ENCODE measurements around the gene ATP6V0D1.

The ATP6V0D1 gene

GRCh38 chr16:67407176-67407787, 73.7 kb downstream of the ATP6V0D1 start:
- 93% methylated on average over 7 of the region's 7 CpGs for WGBS, 2 experiments
- Histone ChIP-seq H3K27ac (ENCODE audit: insufficient read depth, low read depth, low read length, poor library complexity, severe bottlenecking) (no peak overlapping the region), H3K9me3 (ENCODE audit: control insufficient read depth, low read length) (no peaks in the 10 kb centered on the region), H3K4me3 (ENCODE audit: insufficient read depth, low read depth, low read length) (no peak overlapping the region), H3K4me1 (ENCODE audit: control insufficient read depth, insufficient read depth, low read length) (peaks cover 10% of the 10 kb centered on the region), H3K36me3 (ENCODE audit: control insufficient read depth, insufficient read depth, low read length) (no peaks in the 10 kb centered on the region), H3K27me3 (ENCODE audit: control insufficient read depth, insufficient read depth, low read length, poor library complexity, severe bottlenecking) (no peaks in the 10 kb centered on the region)

DNA sequence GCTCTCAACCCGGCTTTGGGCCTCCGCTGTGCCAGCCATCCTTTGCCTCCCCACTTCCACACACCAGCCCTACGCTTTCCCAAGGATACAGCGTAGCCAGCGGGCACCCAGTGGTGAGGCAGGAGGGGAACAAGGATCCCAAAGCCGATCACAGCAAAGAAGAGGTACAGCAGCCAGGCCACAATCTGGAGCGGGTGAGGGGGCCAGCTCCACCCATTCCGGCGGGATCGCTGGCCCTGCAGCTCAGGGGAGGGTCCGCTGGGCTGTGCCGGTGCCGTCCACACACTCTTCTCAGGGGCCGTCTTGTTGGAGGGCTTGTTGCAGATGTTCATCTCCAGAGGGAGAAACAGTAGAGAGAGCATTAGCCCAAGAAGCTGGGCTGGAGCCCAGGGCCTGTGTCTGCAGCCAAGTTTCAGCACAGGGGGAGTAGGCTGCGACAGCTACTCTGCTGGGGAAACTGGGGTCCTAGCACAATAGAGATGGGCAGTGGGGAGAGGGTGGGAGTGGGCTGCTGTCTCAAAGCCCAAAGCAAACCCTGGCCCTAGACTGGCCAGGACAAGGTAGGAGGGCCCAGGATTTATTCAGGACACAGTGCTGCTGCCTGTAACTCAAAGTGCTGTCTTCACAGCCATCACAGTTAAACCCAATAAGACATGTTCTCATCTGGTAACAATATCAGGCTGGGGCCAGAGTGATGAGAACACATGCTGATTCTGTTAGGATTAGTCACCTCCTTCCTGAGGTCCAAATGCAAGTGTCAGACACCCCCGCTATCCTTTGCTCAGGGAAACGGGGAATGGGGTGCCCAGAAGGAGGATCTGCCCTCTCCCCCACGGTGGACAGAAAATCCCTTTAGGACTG, 74.6 kb downstream of the ATP6V0D1 start:
- 87% methylated on average over 18 of the region's 18 CpGs for WGBS, 2 experiments

DNA sequence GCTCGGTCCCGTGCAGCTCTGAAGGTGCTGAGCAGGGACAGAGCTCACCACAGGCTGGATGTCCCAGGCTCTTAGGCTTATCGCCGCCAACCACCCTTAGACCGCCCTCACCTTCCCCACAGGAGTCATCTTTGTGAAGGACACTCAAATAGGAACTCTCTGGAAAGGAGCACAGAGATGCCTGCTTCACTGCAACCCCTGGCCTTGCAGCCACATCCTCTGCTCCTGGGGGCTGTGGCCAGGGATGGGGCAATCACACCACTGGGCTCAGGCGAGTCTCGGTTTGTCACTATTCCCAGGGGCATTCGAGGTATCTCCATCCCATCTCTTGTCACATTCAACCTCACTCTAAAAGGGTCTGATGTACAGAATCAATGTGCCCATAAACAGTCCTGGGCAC, 75.6 kb downstream of the ATP6V0D1 start:
- WGBS, 2 experiments: 90 to 95% methylated on average over 8 of the region's 8 CpGs
- Histone ChIP-seq H3K4me1 (ENCODE audit: control insufficient read depth, insufficient read depth, low read length) (peaks cover 14% of the 10 kb centered on the region), H3K9me3 (ENCODE audit: control insufficient read depth, low read length) (no peaks in the 10 kb centered on the region), H3K4me3 (ENCODE audit: insufficient read depth, low read depth, low read length) (no peak overlapping the region), H3K27ac (ENCODE audit: insufficient read depth, low read depth, low read length, poor library complexity, severe bottlenecking) (no peak overlapping the region), H3K36me3 (ENCODE audit: control insufficient read depth, insufficient read depth, low read length) (no peaks in the 10 kb centered on the region), H3K27me3 (ENCODE audit: control insufficient read depth, insufficient read depth, low read length, poor library complexity, severe bottlenecking) (no peaks in the 10 kb centered on the region)

More for the DNA sequence above, 74.6 kb downstream of the ATP6V0D1 start:
- Histone ChIP-seq H3K4me3 (ENCODE audit: insufficient read depth, low read depth, low read length) (no peak overlapping the region), H3K27ac (ENCODE audit: insufficient read depth, low read depth, low read length, poor library complexity, severe bottlenecking) (no peak overlapping the region), H3K4me1 (ENCODE audit: control insufficient read depth, insufficient read depth, low read length) (peaks cover 14% of the 10 kb centered on the region), H3K9me3 (ENCODE audit: control insufficient read depth, low read length) (no peaks in the 10 kb centered on the region), H3K27me3 (ENCODE audit: control insufficient read depth, insufficient read depth, low read length, poor library complexity, severe bottlenecking) (no peaks in the 10 kb centered on the region), H3K36me3 (ENCODE audit: control insufficient read depth, insufficient read depth, low read length) (no peaks in the 10 kb centered on the region)

GRCh38 chr16:67404740-67405226, 76.2 kb downstream of the ATP6V0D1 start:
- peaks cover 14% of the 10 kb centered on the region for H3K4me1 ChIP-seq (ENCODE audit: control insufficient read depth, insufficient read depth, low read length)
- 94 to 96% methylated on average over 5 of the region's 5 CpGs for WGBS, 2 experiments
- H3K9me3 ChIP-seq (ENCODE audit: control insufficient read depth, low read length): no peaks in the 10 kb centered on the region
- H3K27ac ChIP-seq (ENCODE audit: insufficient read depth, low read depth, low read length, poor library complexity, severe bottlenecking): no peak overlapping the region
- H3K4me3 ChIP-seq (ENCODE audit: insufficient read depth, low read depth, low read length): no peak overlapping the region
- no peaks in the 10 kb centered on the region for H3K36me3 ChIP-seq (ENCODE audit: control insufficient read depth, insufficient read depth, low read length)
- no peaks in the 10 kb centered on the region for H3K27me3 ChIP-seq (ENCODE audit: control insufficient read depth, insufficient read depth, low read length, poor library complexity, severe bottlenecking)

- no peaks in the 10 kb centered on the region for H3K9me3 ChIP-seq (ENCODE audit: control insufficient read depth, low read length)
- no peak overlapping the region for H3K27ac ChIP-seq (ENCODE audit: insufficient read depth, low read depth, low read length, poor library complexity, severe bottlenecking)
- no peaks in the 10 kb centered on the region for H3K36me3 ChIP-seq (ENCODE audit: control insufficient read depth, insufficient read depth, low read length)
- WGBS, 2 experiments: 92 to 93% methylated on average over 12 of the region's 12 CpGs
- no peaks in the 10 kb centered on the region for H3K27me3 ChIP-seq (ENCODE audit: control insufficient read depth, insufficient read depth, low read length, poor library complexity, severe bottlenecking)
- no peak overlapping the region for H3K4me3 ChIP-seq (ENCODE audit: insufficient read depth, low read depth, low read length)
- peaks cover 14% of the 10 kb centered on the region for H3K4me1 ChIP-seq (ENCODE audit: control insufficient read depth, insufficient read depth, low read length)
Measured at GRCh38 chr16:67403976-67404555, 76.9 kb downstream of the ATP6V0D1 start.

GRCh38 chr16:67400901-67401300, 80.1 kb downstream of the ATP6V0D1 start:
- peaks cover 30% of the 10 kb centered on the region for H3K4me1 ChIP-seq (ENCODE audit: control insufficient read depth, insufficient read depth, low read length)
- no peak overlapping the region for H3K27ac ChIP-seq (ENCODE audit: insufficient read depth, low read depth, low read length, poor library complexity, severe bottlenecking)
- H3K27me3 ChIP-seq (ENCODE audit: control insufficient read depth, insufficient read depth, low read length, poor library complexity, severe bottlenecking): peaks cover 4% of the 10 kb centered on the region
- H3K4me3 ChIP-seq (ENCODE audit: insufficient read depth, low read depth, low read length): no peak overlapping the region
- no peaks in the 10 kb centered on the region for H3K36me3 ChIP-seq (ENCODE audit: control insufficient read depth, insufficient read depth, low read length)
- WGBS, 2 experiments: 94 to 96% methylated on average over 14 of the region's 14 CpGs
- H3K9me3 ChIP-seq (ENCODE audit: control insufficient read depth, low read length): no peaks in the 10 kb centered on the region

DNA sequence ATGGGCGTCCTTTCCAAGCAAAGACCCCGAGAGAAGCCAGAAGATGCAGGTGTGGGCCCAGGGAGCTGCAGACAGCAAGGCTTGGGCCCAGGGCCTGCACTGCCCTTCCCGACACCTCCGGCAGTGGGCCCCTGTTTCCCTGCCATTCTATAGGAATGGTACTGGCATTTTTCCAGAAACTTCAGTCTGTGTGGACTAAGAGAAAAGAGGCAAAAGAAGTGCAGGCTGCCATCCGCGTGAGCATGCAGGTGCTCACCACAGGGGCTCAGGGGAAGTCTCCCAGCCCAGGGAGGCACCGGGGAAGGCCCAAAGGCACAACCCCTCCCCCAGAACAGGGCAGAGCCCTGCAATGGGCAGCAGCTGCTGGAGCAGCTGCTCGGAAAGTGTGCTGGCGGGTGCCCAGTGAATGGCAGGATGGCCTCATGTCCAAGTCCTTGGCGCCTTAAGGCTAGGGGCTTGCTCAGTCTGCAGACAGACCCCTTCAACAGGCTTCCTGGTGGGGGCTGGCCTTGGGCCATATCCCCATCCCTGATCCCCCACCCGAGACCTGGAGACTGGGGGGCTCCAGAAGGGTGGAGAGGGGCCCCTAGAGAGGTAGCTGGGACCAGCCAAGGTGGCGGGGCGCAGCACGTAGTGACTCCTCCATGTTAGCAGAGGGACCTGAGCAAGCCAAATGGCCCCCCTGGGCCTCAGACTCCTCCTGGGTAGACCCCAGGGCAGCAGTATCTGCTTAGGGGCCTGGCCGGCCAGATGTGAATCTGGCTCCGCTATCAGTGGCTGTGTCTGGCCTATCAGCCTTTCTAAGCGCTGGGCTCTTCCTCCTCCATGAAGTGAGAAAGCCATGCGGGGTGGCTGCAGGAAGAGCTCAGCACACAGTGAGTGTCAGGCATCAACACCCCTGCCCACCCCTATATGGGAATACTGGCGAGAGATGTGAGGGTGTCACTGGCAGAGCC, 80.9 kb downstream of the ATP6V0D1 start:
- WGBS, 2 experiments: 83 to 84% methylated on average over 19 of the region's 19 CpGs
- Histone ChIP-seq H3K27me3 (ENCODE audit: control insufficient read depth, insufficient read depth, low read length, poor library complexity, severe bottlenecking) (peaks cover 13% of the 10 kb centered on the region), H3K4me1 (ENCODE audit: control insufficient read depth, insufficient read depth, low read length) (peaks cover 39% of the 10 kb centered on the region), H3K27ac (ENCODE audit: insufficient read depth, low read depth, low read length, poor library complexity, severe bottlenecking) (no peak overlapping the region), H3K36me3 (ENCODE audit: control insufficient read depth, insufficient read depth, low read length) (no peaks in the 10 kb centered on the region), H3K9me3 (ENCODE audit: control insufficient read depth, low read length) (no peaks in the 10 kb centered on the region), H3K4me3 (ENCODE audit: insufficient read depth, low read depth, low read length) (no peak overlapping the region)

GRCh38 chr16:67399218-67399733, 81.7 kb downstream of the ATP6V0D1 start:
- no peaks in the 10 kb centered on the region for H3K9me3 ChIP-seq (ENCODE audit: control insufficient read depth, low read length)
- H3K36me3 ChIP-seq (ENCODE audit: control insufficient read depth, insufficient read depth, low read length): no peaks in the 10 kb centered on the region
- H3K27me3 ChIP-seq (ENCODE audit: control insufficient read depth, insufficient read depth, low read length, poor library complexity, severe bottlenecking): peaks cover 21% of the 10 kb centered on the region
- H3K27ac ChIP-seq (ENCODE audit: insufficient read depth, low read depth, low read length, poor library complexity, severe bottlenecking): no peak overlapping the region
- H3K4me3 ChIP-seq (ENCODE audit: insufficient read depth, low read depth, low read length): no peak overlapping the region
- H3K4me1 ChIP-seq (ENCODE audit: control insufficient read depth, insufficient read depth, low read length): peaks cover 43% of the 10 kb centered on the region
- WGBS, 2 experiments: 33 to 36% methylated on average over 42 of the region's 42 CpGs

DNA sequence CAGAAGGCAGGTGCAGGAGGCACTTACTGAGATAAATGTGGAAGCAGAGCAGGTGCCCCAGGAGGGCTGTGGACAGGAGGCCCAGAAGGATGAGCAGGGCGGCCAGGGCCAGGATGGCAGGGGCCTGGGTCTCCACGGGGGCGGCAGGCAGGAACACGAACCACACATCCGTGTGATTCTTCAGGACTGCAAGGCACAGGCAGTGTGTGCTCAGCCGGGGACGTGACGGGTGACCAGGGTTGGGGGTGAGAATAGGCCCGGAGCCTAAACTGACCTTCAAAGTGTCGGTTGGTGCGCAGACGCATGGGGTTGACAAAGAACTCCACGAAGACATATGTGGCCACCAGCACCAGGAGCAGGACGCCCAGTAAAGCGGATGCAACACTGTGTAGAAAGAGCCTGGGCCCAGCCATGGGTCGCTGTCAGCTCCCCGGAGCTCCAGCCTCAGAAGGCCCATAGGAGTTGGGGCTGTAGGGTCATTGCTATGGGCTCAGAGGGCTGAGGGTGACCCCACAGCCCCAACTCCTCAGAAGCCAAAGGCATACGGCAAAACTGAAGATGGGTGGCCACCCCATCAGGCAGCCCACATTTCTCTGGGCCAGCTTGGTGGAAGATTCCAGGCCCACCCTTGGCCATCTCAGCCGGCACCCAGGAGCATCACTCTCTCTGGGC, 82.3 kb downstream of the ATP6V0D1 start:
- WGBS, 2 experiments: 94 to 97% methylated on average over 19 of the region's 19 CpGs
- no peaks in the 10 kb centered on the region for H3K36me3 ChIP-seq (ENCODE audit: control insufficient read depth, insufficient read depth, low read length)
- peaks cover 49% of the 10 kb centered on the region for H3K4me1 ChIP-seq (ENCODE audit: control insufficient read depth, insufficient read depth, low read length)
- no peak overlapping the region for H3K27ac ChIP-seq (ENCODE audit: insufficient read depth, low read depth, low read length, poor library complexity, severe bottlenecking)
- H3K27me3 ChIP-seq (ENCODE audit: control insufficient read depth, insufficient read depth, low read length, poor library complexity, severe bottlenecking): peaks cover 26% of the 10 kb centered on the region
- no peaks in the 10 kb centered on the region for H3K9me3 ChIP-seq (ENCODE audit: control insufficient read depth, low read length)
- no peak overlapping the region for H3K4me3 ChIP-seq (ENCODE audit: insufficient read depth, low read depth, low read length)

All from ectodermal cell (in vitro differentiated cells).